ENCODE data around the gene NABP2. TPM values are rescaled to one million over a fixed set of nuclear protein-coding genes. Genes with fewer than 3 reads are reported as not detected.
"Not testable (repeated sequence)": the region's sequence is repeated elsewhere in the genome, so short reads cannot be mapped to it uniquely, and the experiment has no call there.

The NABP2 gene
- total RNA-seq, 1 donor from 2014 or later = 20.3 TPM

DNA sequence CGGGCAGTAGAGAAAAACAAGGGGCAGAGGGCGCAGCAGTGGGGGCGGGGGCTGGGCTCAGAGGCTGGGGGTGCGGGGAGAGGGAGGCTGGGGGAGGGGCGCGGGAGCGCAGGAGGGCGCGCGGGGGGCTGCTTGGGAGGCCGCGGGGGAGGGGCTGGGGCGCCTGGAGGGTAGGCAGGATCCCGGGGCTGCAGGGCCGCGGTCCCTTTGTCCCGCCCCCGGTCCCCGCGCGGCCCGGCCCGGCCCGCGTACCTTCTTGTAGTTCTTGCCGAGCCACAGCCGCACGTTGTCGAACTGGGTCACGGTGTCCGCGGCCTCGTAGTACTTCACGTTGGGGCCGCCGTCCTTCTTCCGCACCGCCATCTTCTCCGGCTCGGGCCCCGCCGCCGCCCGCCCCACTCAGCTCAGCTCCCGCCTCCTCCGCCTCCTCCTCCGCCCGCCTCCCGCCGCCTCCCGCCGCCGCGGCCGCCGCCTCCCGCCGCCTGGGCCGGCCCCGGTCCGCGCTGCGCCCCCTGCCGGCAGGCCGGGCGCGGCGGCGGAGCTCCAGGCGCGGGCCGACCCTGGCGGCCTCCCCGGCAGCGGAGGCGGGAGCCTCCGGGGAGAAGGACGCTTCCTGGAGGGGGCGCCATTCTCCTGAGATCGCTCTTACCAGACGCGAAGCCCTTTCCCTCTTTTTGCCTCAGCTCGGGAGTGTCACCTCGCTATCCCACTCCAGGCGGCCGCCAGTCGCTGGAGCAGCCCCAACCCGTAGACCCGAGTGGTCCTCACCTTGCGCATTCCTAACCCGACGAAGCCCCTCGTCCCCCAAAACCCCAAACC lies 34.8 kb upstream of the NABP2 start, which contains the start of gene SMARCC2:
SMARCC2 (minus strand) TSS at position 385 of the 819 bp plus-strand sequence; CDS start at position 363, 22 bp downstream.
- H3K27ac ChIP-seq (replicated peaks) = peak within 1 kb of the TSS; percentile 87
- H3K4me3 ChIP-seq = peak within 1 kb of the TSS; percentile 94
- peaks cover 27% of the 10 kb centered on the region for H3K36me3 ChIP-seq
- DNase-seq = peak; percentile 87
- TF ChIP-seq, protein P1, sequence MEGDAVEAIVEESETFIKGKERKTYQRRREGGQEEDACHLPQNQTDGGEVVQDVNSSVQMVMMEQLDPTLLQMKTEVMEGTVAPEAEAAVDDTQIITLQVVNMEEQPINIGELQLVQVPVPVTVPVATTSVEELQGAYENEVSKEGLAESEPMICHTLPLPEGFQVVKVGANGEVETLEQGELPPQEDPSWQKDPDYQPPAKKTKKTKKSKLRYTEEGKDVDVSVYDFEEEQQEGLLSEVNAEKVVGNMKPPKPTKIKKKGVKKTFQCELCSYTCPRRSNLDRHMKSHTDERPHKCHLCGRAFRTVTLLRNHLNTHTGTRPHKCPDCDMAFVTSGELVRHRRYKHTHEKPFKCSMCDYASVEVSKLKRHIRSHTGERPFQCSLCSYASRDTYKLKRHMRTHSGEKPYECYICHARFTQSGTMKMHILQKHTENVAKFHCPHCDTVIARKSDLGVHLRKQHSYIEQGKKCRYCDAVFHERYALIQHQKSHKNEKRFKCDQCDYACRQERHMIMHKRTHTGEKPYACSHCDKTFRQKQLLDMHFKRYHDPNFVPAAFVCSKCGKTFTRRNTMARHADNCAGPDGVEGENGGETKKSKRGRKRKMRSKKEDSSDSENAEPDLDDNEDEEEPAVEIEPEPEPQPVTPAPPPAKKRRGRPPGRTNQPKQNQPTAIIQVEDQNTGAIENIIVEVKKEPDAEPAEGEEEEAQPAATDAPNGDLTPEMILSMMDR (IDR thresholded peaks at IDR 0.05; ENCODE audit: borderline replicate concordance) = peak; percentile 77
- no peaks in the 10 kb centered on the region for H3K27me3 ChIP-seq (ENCODE audit: low read depth)
- no peaks in the 10 kb centered on the region for H3K9me3 ChIP-seq (replicated peaks)
- intact Hi-C loops (cut with micrococcal nuclease) = no loop called here
- peaks cover 36% of the 10 kb centered on the region for H3K4me1 ChIP-seq

DNA sequence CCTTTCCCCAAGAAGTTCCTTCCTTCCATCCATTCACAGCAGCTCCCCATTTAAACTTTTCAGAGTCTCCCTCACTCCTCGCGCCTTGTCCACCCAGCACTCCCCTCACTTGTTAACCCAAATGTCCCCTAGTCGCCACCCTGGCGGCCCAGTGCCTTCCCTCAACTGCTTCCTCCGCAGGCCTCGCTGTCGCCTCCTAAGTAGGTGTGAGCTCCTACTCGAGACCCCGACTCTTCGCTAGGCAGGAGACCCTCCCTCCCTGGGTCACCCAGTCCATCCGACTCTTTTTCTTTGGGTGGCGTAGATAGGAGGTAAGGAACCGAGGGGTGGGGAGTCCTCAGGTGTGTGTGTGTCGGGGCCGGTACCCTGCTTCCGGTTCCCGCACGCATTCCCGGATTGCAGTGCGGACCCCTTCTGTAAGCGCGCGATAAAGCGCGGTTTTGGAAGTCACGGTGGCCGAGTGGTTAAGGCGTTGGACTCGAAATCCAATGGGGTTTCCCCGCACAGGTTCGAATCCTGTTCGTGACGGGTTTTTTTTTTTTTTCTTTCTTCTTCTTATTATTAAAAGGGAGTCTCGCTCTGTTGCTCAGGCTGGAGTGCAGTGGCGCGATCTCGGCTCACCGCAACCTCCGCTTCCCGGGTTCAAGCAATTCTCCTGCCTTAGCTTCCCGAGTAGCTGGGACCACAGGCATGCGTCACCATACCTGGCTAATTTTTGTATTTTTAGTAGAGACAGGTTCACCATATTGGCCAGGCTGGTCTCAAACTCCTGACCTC lies 34.0 kb upstream of the NABP2 start:
- TF ChIP-seq, protein P1 (IDR thresholded peaks at IDR 0.05; ENCODE audit: borderline replicate concordance) = no peak
- Histone ChIP-seq H3K36me3 (peaks cover 19% of the 10 kb centered on the region), H3K4me3 (peak overlapping the region; percentile 94), H3K9me3 (replicated peaks) (no peaks in the 10 kb centered on the region), H3K27ac (replicated peaks) (peak overlapping the region; percentile 87), H3K27me3 (ENCODE audit: low read depth) (no peaks in the 10 kb centered on the region), H3K4me1 (peaks cover 36% of the 10 kb centered on the region)
- intact Hi-C loops (cut with micrococcal nuclease) = loop anchor here (5.0 kb wide), 1 partner anchor 73 kb away; the partner anchor contains the start of genes RPL41 and ZC3H10
- DNase-seq = peak; percentile 72

DNA sequence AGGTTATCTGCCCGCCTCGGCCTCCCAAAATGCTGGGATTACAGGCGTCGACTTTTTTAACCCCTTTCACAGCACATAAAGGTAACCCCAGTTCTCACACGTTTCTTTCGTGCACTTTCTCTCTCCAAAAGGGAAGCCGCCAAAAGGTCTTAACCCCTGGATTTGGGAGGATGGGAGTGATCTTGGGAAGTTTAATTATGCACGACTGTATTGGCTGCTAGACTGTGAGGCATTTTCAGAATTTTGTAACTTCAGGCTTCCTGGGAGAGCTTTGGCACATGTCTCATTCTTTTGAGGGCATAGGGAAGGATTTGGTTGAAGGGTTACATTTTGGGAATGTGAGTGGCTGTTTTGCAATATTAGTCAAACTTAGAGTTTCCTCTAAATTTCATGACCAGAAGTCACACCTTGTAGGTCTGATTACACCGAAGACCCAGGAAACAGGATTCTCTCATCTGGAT lies 33.4 kb upstream of the NABP2 start:
- intact Hi-C loops (cut with micrococcal nuclease) = loop anchor here (5.0 kb wide), 1 partner anchor 73 kb away; the partner anchor contains the start of genes RPL41 and ZC3H10
- TF ChIP-seq, protein P1 (IDR thresholded peaks at IDR 0.05; ENCODE audit: borderline replicate concordance) = no peak

DNA sequence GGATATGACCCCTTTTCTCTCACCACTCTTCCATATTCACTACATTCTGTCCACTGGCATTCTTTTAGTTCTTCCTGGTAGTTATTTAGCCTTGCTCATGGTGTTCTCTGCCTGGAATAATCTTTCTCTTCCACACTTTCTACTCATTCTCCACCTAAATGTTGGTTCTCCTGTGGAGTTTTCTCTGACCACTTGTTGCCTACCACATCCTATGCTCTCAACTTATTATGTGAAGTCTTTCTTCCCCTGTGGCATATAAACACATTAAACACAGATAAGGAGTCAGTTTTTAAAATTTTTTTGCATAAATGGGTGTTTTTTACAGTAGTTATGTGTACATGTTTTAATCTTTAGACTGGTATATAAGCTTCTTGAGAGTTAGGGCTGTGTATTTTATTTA lies 31.6 kb upstream of the NABP2 start:
- TF ChIP-seq, protein P1 (IDR thresholded peaks at IDR 0.05; ENCODE audit: borderline replicate concordance) = no peak
- Histone ChIP-seq H3K36me3 (no peaks in the 10 kb centered on the region), H3K4me3 (no peak overlapping the region), H3K27ac (replicated peaks) (no peak overlapping the region), H3K4me1 (peaks cover 38% of the 10 kb centered on the region), H3K27me3 (ENCODE audit: low read depth) (no peaks in the 10 kb centered on the region), H3K9me3 (replicated peaks) (no peaks in the 10 kb centered on the region)
- intact Hi-C loops (cut with micrococcal nuclease) = loop anchor here (5.0 kb wide), 1 partner anchor 75 kb away; the partner anchor contains the start of genes RPL41 and ZC3H10
- no peak for DNase-seq

More for the DNA sequence above, 33.4 kb upstream of the NABP2 start:
- Histone ChIP-seq H3K27ac (replicated peaks) (peak overlapping the region; percentile 87), H3K4me3 (peak overlapping the region; percentile 94), H3K27me3 (ENCODE audit: low read depth) (no peaks in the 10 kb centered on the region), H3K36me3 (peaks cover 13% of the 10 kb centered on the region), H3K9me3 (replicated peaks) (no peaks in the 10 kb centered on the region), H3K4me1 (peaks cover 36% of the 10 kb centered on the region)
- DNase-seq = no peak

DNA sequence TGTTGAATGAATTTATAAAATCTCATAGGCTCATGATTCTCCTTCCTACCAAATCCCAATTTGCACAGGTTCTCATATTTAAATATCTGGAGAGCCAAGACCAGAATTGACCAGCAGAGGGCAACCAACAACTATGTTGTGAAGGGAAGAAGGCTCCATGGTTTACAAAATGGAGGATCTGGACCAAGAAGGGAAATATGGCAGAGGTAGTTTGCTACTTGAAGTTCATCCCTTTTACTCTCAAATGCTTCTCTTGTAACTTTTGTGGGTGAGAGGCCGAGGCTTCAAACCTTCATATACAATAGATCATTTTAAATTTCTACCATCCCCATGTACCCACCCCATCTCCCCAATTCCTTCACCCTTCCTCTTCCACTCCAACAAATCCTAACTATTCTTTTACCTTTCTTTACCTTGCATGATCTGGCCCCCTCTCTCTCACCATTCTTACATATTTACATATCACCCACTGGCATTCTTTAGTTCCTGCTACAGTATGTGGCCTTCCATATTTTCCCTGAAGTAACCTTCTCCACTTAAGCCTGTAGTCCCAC lies 31.0 kb upstream of the NABP2 start:
- intact Hi-C loops (cut with micrococcal nuclease) = loop anchor here (5.0 kb wide), 1 partner anchor 76 kb away; the partner anchor contains the start of genes RPL41 and ZC3H10
- Histone ChIP-seq H3K36me3 (no peaks in the 10 kb centered on the region), H3K4me1 (peaks cover 33% of the 10 kb centered on the region), H3K9me3 (replicated peaks) (no peaks in the 10 kb centered on the region), H3K4me3 (no peak overlapping the region), H3K27me3 (ENCODE audit: low read depth) (no peaks in the 10 kb centered on the region), H3K27ac (replicated peaks) (no peak overlapping the region)
- TF ChIP-seq, protein P1 (IDR thresholded peaks at IDR 0.05; ENCODE audit: borderline replicate concordance) = peak; percentile 87
- no peak for DNase-seq

DNA sequence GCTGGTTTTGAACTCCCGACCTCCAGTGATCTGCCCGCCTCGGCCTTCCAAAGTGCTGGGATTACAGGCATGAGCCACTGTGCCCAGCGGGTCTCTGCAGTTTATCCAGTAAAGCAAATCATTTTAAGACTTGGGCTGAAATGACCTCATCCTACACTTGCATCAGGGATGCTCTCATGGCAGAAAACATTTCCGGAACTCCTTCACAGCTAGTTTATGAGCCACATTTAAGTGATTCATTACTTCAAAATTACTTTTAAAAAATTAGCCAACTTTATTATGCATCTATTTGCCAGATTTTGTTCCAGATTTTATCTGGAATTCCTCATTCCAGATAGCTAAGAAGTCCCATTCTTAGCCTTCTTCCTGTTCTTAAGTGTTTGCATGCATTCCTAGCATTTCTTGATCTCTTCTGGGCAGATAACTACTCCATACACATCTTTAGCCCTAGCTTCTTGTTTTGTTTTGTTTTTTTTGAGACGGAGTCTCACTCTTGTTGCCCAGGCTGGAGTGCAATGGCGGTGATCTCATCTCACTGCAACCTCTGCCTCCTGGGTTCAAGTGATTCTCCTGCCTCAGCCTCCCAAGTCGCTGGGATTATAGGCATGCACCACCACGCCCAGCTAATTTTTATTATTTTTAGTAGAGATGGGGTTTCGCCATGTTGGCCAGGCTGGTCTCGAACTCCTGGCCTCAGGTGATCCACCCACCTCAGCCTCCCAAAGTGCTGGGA lies 27.2 kb upstream of the NABP2 start:
- H3K27me3 ChIP-seq (ENCODE audit: low read depth); H3K36me3 ChIP-seq; H3K9me3 ChIP-seq (replicated peaks); DNase-seq; H3K4me3 ChIP-seq; H3K4me1 ChIP-seq; intact Hi-C loops (cut with micrococcal nuclease): not testable (repeated sequence)
- peak overlapping the region; percentile 58 for H3K27ac ChIP-seq (replicated peaks)
